SU-DHL-6 (cell line): ENCODE results near the gene RALGPS1.

Source experiments
- H2AFZ ChIP-seq: fragments of 200-600 bp; sonication (generic); 2 replicates; pipeline ENCODE4 v1.6.1; 2014; ENCODE audit warnings: low read depth, mild to moderate bottlenecking, moderate library complexity, mixed read lengths, antibody characterized with exemption, low read length; ENCODE audit not compliant: severe bottlenecking
- H3F3A ChIP-seq: fragments of 200-600 bp; shearing (Covaris generic); 2 replicates; pipeline ENCODE4 v1.6.0; 2016; ENCODE audit warnings: antibody characterized with exemption, mild to moderate bottlenecking; ENCODE audit not compliant: insufficient read depth
- H3K27ac ChIP-seq: fragments of 200-600 bp; sonication (generic); 2 replicates; pipeline ENCODE4 v1.5.1; 2016; ENCODE audit warnings: low read depth, mild to moderate bottlenecking, low read length, moderate library complexity, mixed read lengths
- H3K27me3 ChIP-seq: fragments of 200-600 bp; sonication (generic), shearing (Covaris generic); 2 replicates; pipeline ENCODE4 v1.6.0; 2014; ENCODE audit warnings: mild to moderate bottlenecking, low read length
- H3K36me3 ChIP-seq: fragments of 200-600 bp; sonication (generic); 2 replicates; pipeline ENCODE4 v1.6.1; 2014; ENCODE audit warnings: mild to moderate bottlenecking, low read length, mixed read lengths
- H3K4me2 ChIP-seq: fragments of 300-600, 200-600 bp; shearing (Covaris generic), sonication (generic); 2 replicates; pipeline ENCODE4 v1.6.0; 2014; ENCODE audit warnings: low read length, low read depth, mild to moderate bottlenecking; ENCODE audit not compliant: poor library complexity, severe bottlenecking
- H3K4me3 ChIP-seq: fragments of 200-600 bp; sonication (generic); 2 replicates; pipeline ENCODE4 v1.5.1; 2014; ENCODE audit warnings: antibody characterized with exemption, low read length, mild to moderate bottlenecking, mixed read lengths; ENCODE audit not compliant: insufficient read depth, poor library complexity, severe bottlenecking
- H3K79me2 ChIP-seq: fragments of 200-600 bp; sonication (generic); 2 replicates; pipeline ENCODE4 v1.6.1; 2014; ENCODE audit warnings: mild to moderate bottlenecking, low read length, moderate library complexity; ENCODE audit not compliant: insufficient read depth
- H3K9ac ChIP-seq: fragments of 200-600 bp; sonication (generic); 2 replicates; pipeline ENCODE4 v1.7.0; 2014; ENCODE audit warnings: mild to moderate bottlenecking, low read length
- H3K9me2 ChIP-seq: fragments of 200-600 bp; sonication (generic); replicated peaks from 2 replicates; pipeline ENCODE4 v1.6.1; 2014; ENCODE audit warnings: low read length; ENCODE audit not compliant: insufficient read depth
- H3K9me3 ChIP-seq: fragments of 200-600 bp; sonication (generic); 2 replicates; pipeline ENCODE4 v1.6.1; 2014; ENCODE audit warnings: low read length, mixed read lengths; ENCODE audit not compliant: insufficient read depth
- H4K20me1 ChIP-seq: fragments of 200-600 bp; sonication (generic); 2 replicates; pipeline ENCODE4 v1.6.1; 2014; ENCODE audit warnings: low read depth, mild to moderate bottlenecking, antibody characterized with exemption, low read length, moderate library complexity, mixed read lengths
- CTCF ChIP-seq: fragments of 200-600 bp; sonication (generic); IDR thresholded peaks from one replicate; pipeline ENCODE4 v1.5.1; 2017; ENCODE audit warnings: antibody characterized with exemption, mild to moderate bottlenecking, low read length, moderate library complexity; ENCODE audit not compliant: insufficient read depth, poor library complexity, severe bottlenecking
- EZH2phosphoT487 ChIP-seq: fragments of 200-600 bp; sonication (generic), shearing (Covaris generic); conservative IDR thresholded peaks from 2 replicates; pipeline ENCODE4 v1.6.1; 2018; ENCODE audit warnings: mild to moderate bottlenecking, antibody characterized with exemption, low read length, moderate library complexity, mixed read lengths

The RALGPS1 gene

GRCh38 chr9:127061411-127061810 is 146.8 kb downstream of the RALGPS1 start:
- Histone ChIP-seq H2AFZ (no peak overlapping the region), H3K27ac (no peak overlapping the region)

DNA sequence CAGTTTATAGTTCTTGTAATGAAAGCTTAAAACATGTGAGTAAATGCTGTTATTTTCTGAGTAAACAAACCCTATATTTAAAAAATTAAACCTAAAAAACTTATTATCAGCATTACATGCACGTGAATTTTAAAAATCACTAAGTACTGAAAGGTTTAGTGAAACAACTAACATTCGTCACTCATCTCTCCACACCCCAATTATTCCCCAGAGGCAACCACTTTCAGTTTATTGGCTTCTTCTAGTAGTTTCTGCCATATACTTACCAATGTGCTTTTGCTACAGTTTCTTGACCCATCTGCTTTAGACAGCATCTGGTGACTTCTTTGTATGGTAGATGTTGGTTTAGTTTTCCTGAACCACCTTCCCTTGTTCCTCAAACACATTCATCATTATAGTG is 149.8 kb downstream of the RALGPS1 start:
- no peak overlapping the region for H3K4me3 ChIP-seq
- no peaks in the 10 kb centered on the region for H3K27me3 ChIP-seq
- no peaks in the 10 kb centered on the region for H3K9me2 ChIP-seq
- no peak overlapping the region for H3K9ac ChIP-seq
- no peaks in the 10 kb centered on the region for H3K36me3 ChIP-seq
- H4K20me1 ChIP-seq: no peaks in the 10 kb centered on the region
- H3F3A ChIP-seq: no peaks in the 10 kb centered on the region
- no peaks in the 10 kb centered on the region for H3K79me2 ChIP-seq
- no peak overlapping the region for H3K27ac ChIP-seq
- H3K9me3 ChIP-seq: no peaks in the 10 kb centered on the region
- no peak overlapping the region for H3K4me2 ChIP-seq
- no peak overlapping the region for H2AFZ ChIP-seq
- no peak for TF ChIP-seq EZH2phosphoT487
- TF ChIP-seq CTCF: no peak

More at GRCh38 chr9:127061411-127061810, 146.8 kb downstream of the RALGPS1 start:
- Histone ChIP-seq H3K9me3 (no peaks in the 10 kb centered on the region), H3K9me2 (no peaks in the 10 kb centered on the region), H3K36me3 (no peaks in the 10 kb centered on the region), H3K27me3 (no peaks in the 10 kb centered on the region), H4K20me1 (no peaks in the 10 kb centered on the region), H3K4me2 (no peak overlapping the region), H3K4me3 (no peak overlapping the region), H3F3A (no peaks in the 10 kb centered on the region), H3K79me2 (no peaks in the 10 kb centered on the region), H3K9ac (no peak overlapping the region)
- no peak for TF ChIP-seq CTCF
- TF ChIP-seq EZH2phosphoT487: no peak

GRCh38 chr9:127065592-127065991 is 151.0 kb downstream of the RALGPS1 start:
- H3K36me3 ChIP-seq: no peaks in the 10 kb centered on the region; the same call in 1 of the 2 replicates
- no peak overlapping the region for H2AFZ ChIP-seq
- no peaks in the 10 kb centered on the region for H3K9me3 ChIP-seq
- H3F3A ChIP-seq: no peaks in the 10 kb centered on the region
- H3K27ac ChIP-seq: no peak overlapping the region
- no peaks in the 10 kb centered on the region for H3K79me2 ChIP-seq
- H3K4me3 ChIP-seq: no peak overlapping the region
- no peaks in the 10 kb centered on the region for H3K27me3 ChIP-seq
- H3K9me2 ChIP-seq: no peaks in the 10 kb centered on the region
- H3K4me2 ChIP-seq: no peak overlapping the region
- no peaks in the 10 kb centered on the region for H4K20me1 ChIP-seq
- H3K9ac ChIP-seq: no peak overlapping the region
- TF ChIP-seq CTCF (no peak), EZH2phosphoT487 (no peak)
